ENCODE data around the gene PDGFD.
A peak's percentile ranks its signal among the peaks of the same experiment; 100 is the strongest.

Gene PDGFD

DNA sequence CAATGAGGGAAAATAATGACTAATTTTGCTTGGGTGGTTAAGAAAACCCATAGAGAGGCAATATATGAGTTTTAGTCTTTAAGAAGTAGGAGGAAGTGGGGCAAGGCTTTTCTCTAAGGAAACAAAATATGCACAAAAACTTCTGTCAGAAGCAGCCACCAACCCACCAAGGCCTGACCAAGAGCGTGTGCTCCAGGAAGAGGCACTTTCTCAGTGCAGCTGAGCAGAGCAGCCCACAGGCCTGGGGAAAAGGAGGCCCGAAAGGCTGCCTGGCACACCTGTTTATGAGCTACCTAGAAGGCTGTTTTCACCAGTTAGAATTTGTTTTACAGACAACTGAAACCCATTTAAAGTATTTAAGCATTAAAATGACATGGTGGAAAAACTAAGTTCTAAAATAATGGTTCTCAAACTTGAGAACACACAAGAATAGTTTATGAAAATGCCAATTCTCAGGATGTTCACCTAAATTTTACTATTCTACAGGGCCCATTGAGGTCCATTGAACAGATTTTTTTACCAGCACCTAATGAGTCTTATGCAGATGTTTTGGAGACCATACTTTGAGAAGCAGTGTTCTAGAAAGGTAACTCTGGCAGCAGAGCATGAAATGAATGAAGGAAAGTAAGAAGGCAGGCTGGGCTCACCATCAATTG is 288.0 kb downstream of the PDGFD start:
- H3K4me3 ChIP-seq (ENCODE audit: low read depth, low read length) = no peak overlapping the region
- DNase-seq (ENCODE audit: low read depth, low spot score) = no peak
- TF ChIP-seq, protein P1, sequence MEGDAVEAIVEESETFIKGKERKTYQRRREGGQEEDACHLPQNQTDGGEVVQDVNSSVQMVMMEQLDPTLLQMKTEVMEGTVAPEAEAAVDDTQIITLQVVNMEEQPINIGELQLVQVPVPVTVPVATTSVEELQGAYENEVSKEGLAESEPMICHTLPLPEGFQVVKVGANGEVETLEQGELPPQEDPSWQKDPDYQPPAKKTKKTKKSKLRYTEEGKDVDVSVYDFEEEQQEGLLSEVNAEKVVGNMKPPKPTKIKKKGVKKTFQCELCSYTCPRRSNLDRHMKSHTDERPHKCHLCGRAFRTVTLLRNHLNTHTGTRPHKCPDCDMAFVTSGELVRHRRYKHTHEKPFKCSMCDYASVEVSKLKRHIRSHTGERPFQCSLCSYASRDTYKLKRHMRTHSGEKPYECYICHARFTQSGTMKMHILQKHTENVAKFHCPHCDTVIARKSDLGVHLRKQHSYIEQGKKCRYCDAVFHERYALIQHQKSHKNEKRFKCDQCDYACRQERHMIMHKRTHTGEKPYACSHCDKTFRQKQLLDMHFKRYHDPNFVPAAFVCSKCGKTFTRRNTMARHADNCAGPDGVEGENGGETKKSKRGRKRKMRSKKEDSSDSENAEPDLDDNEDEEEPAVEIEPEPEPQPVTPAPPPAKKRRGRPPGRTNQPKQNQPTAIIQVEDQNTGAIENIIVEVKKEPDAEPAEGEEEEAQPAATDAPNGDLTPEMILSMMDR (IDR thresholded peaks at IDR 0.05; ENCODE audit: low read depth, low read length) = no peak
- in situ Hi-C loops (cut with HindIII; ENCODE audit: low sequenced_read_pairs) = no loop called here

DNA sequence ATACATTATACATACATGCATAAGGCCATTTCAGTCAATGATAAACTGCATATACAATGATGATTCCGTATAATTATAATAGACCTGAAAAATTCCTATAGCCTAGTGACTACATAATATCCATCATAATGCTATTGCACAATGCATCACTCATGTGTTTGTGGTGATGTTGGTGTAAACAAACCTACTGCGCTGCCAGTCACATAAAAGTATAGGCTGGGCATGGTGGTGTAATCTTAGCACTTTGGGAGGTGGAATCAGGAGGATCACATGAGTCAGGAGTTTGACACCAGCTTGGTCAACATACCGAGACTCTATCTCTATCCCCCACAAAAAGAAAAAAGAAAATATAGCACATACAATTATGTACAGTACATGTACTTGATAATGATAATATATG is 291.2 kb downstream of the PDGFD start:
- TF ChIP-seq, protein P1 (IDR thresholded peaks at IDR 0.05; ENCODE audit: low read depth, low read length) = no peak
- H3K4me3 ChIP-seq (ENCODE audit: low read depth, low read length) = no peak overlapping the region
- DNase-seq (ENCODE audit: low read depth, low spot score) = no peak
- in situ Hi-C loops (cut with HindIII; ENCODE audit: low sequenced_read_pairs) = no loop called here

DNA sequence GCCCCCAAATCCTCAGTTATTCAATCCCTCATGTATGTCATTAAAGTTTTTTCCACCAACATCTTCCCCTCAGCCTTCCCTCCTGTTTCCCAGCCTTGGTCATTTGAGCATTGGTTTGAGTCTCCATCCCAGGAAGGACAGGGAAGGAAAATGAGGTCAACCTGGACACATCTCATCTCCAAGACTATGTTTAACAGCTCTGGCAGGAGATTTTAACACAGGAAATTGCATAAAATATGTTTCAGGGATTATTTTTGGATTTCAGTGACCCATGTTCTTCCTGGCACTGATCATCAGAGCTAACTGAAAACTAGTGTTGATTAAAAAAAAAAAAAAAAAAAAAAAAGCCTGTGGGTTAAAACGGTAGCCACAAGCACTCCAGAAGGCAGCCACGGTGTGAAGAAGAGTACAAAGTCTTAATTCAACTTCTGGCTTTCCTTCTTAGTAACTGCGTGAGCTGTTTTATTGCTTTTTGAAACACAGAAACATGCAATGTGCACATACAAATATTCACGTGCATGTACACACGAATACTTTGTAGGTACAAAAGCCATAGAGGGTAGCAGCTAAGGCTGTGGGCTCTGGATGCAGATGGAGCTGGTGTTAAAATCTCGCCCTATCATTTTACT is 291.9 kb downstream of the PDGFD start:
- TF ChIP-seq, protein P1 (IDR thresholded peaks at IDR 0.05; ENCODE audit: low read depth, low read length) = no peak
- H3K4me3 ChIP-seq (ENCODE audit: low read depth, low read length) = no peak overlapping the region
- in situ Hi-C loops (cut with HindIII; ENCODE audit: low sequenced_read_pairs) = no loop called here
- DNase-seq (ENCODE audit: low read depth, low spot score) = no peak

DNA sequence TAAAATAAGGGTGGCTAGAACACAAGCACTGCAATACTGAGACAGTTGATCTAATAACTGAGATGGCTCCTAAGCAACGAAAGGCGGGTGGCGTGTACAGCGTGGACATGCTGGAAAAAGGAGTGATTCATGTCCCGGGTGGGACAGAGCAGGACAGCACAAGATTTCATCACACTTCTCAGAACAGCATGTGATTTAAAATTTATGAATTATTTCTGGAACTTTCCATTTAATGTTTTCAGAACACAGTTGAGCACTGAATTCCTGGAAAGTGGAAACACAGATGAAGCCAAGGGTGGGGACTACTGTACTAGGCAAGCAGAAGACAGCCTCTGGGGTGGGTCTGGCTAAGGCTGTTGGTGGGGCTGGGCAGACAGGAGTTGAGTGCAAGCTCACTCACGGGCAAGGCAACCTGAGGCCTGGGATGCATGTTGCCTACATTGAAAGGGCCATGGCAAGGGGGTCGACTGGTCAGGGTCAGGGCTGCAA is 293.1 kb downstream of the PDGFD start:
- in situ Hi-C loops (cut with HindIII; ENCODE audit: low sequenced_read_pairs) = no loop called here
- no peak for DNase-seq (ENCODE audit: low read depth, low spot score)
- TF ChIP-seq, protein P1 (IDR thresholded peaks at IDR 0.05; ENCODE audit: low read depth, low read length) = no peak
- no peak overlapping the region for H3K4me3 ChIP-seq (ENCODE audit: low read depth, low read length)

DNA sequence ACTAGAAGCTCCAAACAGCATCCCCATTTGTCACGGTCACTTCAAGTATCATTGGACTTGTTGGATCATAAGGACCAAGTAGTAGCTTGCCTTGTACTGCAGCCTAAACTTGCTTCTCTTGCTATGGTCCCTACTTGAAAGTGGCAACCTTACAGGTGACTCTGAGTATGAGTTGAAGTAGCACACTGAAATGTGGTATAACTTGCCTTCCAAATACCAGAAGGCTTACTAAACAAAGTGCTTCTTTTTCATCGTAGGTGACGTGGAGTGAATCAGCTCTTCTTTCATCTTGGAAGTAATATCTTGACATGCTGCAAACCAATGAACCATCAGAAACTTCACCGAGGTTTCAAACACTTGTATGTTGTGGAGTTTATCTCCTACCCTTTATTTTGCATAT is 296.5 kb downstream of the PDGFD start:
- TF ChIP-seq, protein P1 (IDR thresholded peaks at IDR 0.05; ENCODE audit: low read depth, low read length) = no peak
- no peak for DNase-seq (ENCODE audit: low read depth, low spot score)
- in situ Hi-C loops (cut with HindIII; ENCODE audit: low sequenced_read_pairs) = no loop called here
- no peak overlapping the region for H3K4me3 ChIP-seq (ENCODE audit: low read depth, low read length)

DNA sequence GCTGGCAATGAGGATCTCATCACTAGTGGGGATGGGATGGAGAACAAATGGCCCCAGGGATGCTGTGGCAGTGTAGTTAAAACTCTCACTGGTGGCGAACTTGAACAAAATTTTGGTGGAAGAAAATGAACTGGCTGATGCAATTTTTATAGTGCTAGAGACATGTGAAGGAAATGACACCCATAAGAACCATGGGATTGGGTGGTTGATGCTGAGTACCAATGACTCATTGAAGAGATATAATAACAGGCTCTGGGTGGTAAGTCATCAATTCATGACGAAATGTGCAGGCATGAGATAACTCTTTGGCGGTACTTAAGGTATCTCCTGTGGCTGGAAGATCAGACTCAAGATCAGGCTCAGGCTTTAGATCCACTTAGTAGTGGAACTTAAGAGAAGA is 300.4 kb downstream of the PDGFD start:
- TF ChIP-seq, protein P1 (IDR thresholded peaks at IDR 0.05; ENCODE audit: low read depth, low read length) = no peak
- in situ Hi-C loops (cut with HindIII; ENCODE audit: low sequenced_read_pairs) = no loop called here
- DNase-seq (ENCODE audit: low read depth, low spot score) = peak; percentile 43
- H3K4me3 ChIP-seq (ENCODE audit: low read depth, low read length) = no peak overlapping the region

Data from astrocyte of the spinal cord (primary cell).